GM23248 (cell line): ENCODE data around the gene TENT5C.

ENCODE experiments used
- EZH2 ChIP-seq: fragments of 200-600 bp; sonication (generic); IDR thresholded peaks from 2 replicates; pipeline ENCODE4 v1.6.1; 2018; ENCODE audit warnings: antibody characterized with exemption, mild to moderate bottlenecking; ENCODE audit not compliant: insufficient read depth, poor library complexity, severe bottlenecking
- EZH2phosphoT487 ChIP-seq: fragments of 200-600 bp; sonication (generic); IDR thresholded peaks from 2 replicates; pipeline ENCODE4 v1.6.1; 2018; ENCODE audit warnings: antibody characterized with exemption, moderate library complexity, mild to moderate bottlenecking, low read depth; ENCODE audit not compliant: insufficient read depth

GRCh38 chr1:117592155-117592554 lies 13.7 kb upstream of the TENT5C start:
- no peak for TF ChIP-seq EZH2
- no peak for TF ChIP-seq EZH2phosphoT487
